H1 (cell line): ENCODE measurements around the gene ASF1B. TPM values are rescaled to one million over a fixed set of nuclear protein-coding genes. Genes with fewer than 3 reads are reported as not detected.

Experiments used
- CHD7 ChIP-seq: fragments of 300-600 bp; sonication (generic); IDR thresholded peaks from 2 replicates; pipeline ENCODE4 v1.7.1; 2012; ENCODE audit warnings: low read length, moderate library complexity, mild to moderate bottlenecking, inconsistent platforms; ENCODE audit not compliant: insufficient replicate concordance
- PHF8 ChIP-seq: fragments of 200-600 bp; sonication (generic); conservative IDR thresholded peaks from 2 replicates; pipeline ENCODE4 v1.7.1; 2012; ENCODE audit warnings: low read depth, mild to moderate bottlenecking, inconsistent platforms, low read length, moderate library complexity
- polyA plus RNA-seq, 7 experiments: library from polyadenylated mRNA; depleted of rRNA in 3 of 7; stranded (reverse) in 5 of 7; unstranded in 2 of 7; fragments of >200 nt in 5 of 7; fragments of 200-250 nt in 2 of 7; gene quantifications; 1 replicate in 5 of 7; 2 replicates in 1 of 7; 4 replicates in 1 of 7; pipeline versions ENCODE4 v1.2.1 to v1.2.3, GENCODE V29; 2011 to 2013; ENCODE audit warnings: missing spikeins in 2 of 7, mixed read lengths in 2 of 7
- total RNA-seq: library from RNA; stranded (reverse); fragmentation: NEBNext Ultra II Directional; extraction: Animal tissue kit (Norgen Biotek cat#: 25700); gene quantifications from 2 replicates; pipeline ENCODE4 v1.2.1, GENCODE V29; 2021

ASF1B gene
- total and polyA plus RNA-seq, 2 of the 8 experiments (the other 6 are each of a cell fraction or from before 2014, with no cell fraction given) = 32.6 to 59.2 TPM

- TF ChIP-seq CHD7 (no peak), PHF8 (no peak)
Measured at GRCh38 chr19:14122924-14123323, 13.5 kb downstream of the ASF1B start (continued).
